Measurements from ENCODE around the gene FGGY.
"Not testable (repeated sequence)": the region's sequence is repeated elsewhere in the genome, so short reads cannot be mapped to it uniquely, and the experiment has no call there.

The FGGY gene

GRCh38 chr1:59296358-59297256, at the start of gene FGGY:
Gene FGGY, plus strand, starts transcription at chr1:59297094. Its CDS starts 24,456 bp downstream, at chr1:59321550.
- peak; percentile 96 for DNase-seq

GRCh38 chr1:59248758-59249157, 48.1 kb upstream of the FGGY start:
- no peak for DNase-seq

GRCh38 chr1:59249396-59250137, 47.3 kb upstream of the FGGY start:
- no peak for DNase-seq

- DNase-seq = not testable (repeated sequence)
Observed at GRCh38 chr1:59251061-59251460, 45.8 kb upstream of the FGGY start.

GRCh38 chr1:59256429-59256828, 40.5 kb upstream of the FGGY start:
- DNase-seq = not testable (repeated sequence)

- DNase-seq = no peak
Observed at GRCh38 chr1:59258412-59259032, 38.4 kb upstream of the FGGY start.

GRCh38 chr1:59261537-59261936, 35.4 kb upstream of the FGGY start:
- no peak for DNase-seq

- no peak for DNase-seq
Observed at GRCh38 chr1:59262631-59263030, 34.3 kb upstream of the FGGY start.

GRCh38 chr1:59263111-59263510, 33.8 kb upstream of the FGGY start:
- no peak for DNase-seq

GRCh38 chr1:59265622-59266021, 31.3 kb upstream of the FGGY start:
- DNase-seq = no peak

- DNase-seq = no peak
Observed at GRCh38 chr1:59266180-59266926, 30.5 kb upstream of the FGGY start.

GRCh38 chr1:59266927-59267293, 30.0 kb upstream of the FGGY start:
- no peak for DNase-seq

- no peak for DNase-seq
Observed at GRCh38 chr1:59268406-59268805, 28.5 kb upstream of the FGGY start.

GRCh38 chr1:59271561-59272260, 25.2 kb upstream of the FGGY start:
- no peak for DNase-seq

- no peak for DNase-seq
Observed at GRCh38 chr1:59272507-59272906, 24.4 kb upstream of the FGGY start.

GRCh38 chr1:59276439-59276851, 20.4 kb upstream of the FGGY start:
- no peak for DNase-seq

GRCh38 chr1:59278780-59279354, 18.0 kb upstream of the FGGY start:
- DNase-seq = no peak

GRCh38 chr1:59279645-59280044, 17.2 kb upstream of the FGGY start:
- DNase-seq = no peak

GRCh38 chr1:59282951-59283350, 13.9 kb upstream of the FGGY start:
- DNase-seq = no peak

- no peak for DNase-seq
Observed at GRCh38 chr1:59285691-59286090, 11.2 kb upstream of the FGGY start.

- no peak for DNase-seq
Observed at GRCh38 chr1:59288046-59288445, 8.8 kb upstream of the FGGY start.

GRCh38 chr1:59289570-59289969, 7.3 kb upstream of the FGGY start:
- no peak for DNase-seq

Data from retina (tissue), 1 donor.